Measurements from ENCODE around the gene WDR74. TPM values are rescaled to one million over a fixed set of nuclear protein-coding genes. Genes with fewer than 3 reads are reported as not detected.

WDR74 gene
- total and polyA plus RNA-seq, 9 of the 15 experiments (the other 6 are each of a cell fraction or from before 2014, with no cell fraction given) = 32.7 to 210 (median 114) TPM

GRCh38 chr11:62831520-62832335, 7.7 kb downstream of the WDR74 start, which contains the start of gene STX5 (continued):
- TF ChIP-seq USF1 (CRISPR knock-in tag; IDR thresholded peaks at IDR 0.05) (peak; percentile 90), ATF7 (IDR thresholded peaks at IDR 0.05) (peak; percentile 93), ZNF274 (IDR thresholded peaks at IDR 0.05; ENCODE audit: borderline replicate concordance, low read depth, low read length) (no peak), ZNF146 (CRISPR knock-in tag; IDR thresholded peaks at IDR 0.05; ENCODE audit: unreplicated experiment) (no peak), CAMTA2 (CRISPR knock-in tag; conservative IDR thresholded peaks at IDR 0.05) (no peak), GMEB1 (CRISPR knock-in tag; IDR thresholded peaks at IDR 0.05) (peak; percentile 19; the same call in 1 of the 2 replicates), ZNF449 (CRISPR knock-in tag; IDR thresholded peaks at IDR 0.05) (no peak), CHAMP1 (IDR thresholded peaks at IDR 0.05) (no peak), ZBTB26 (CRISPR knock-in tag; IDR thresholded peaks at IDR 0.05) (0 out of 2 replicates have a peak, but pooled peaks have one; percentile 55), TAF7 (tag; IDR thresholded peaks at IDR 0.05) (peak; percentile 92), ZNF212 (CRISPR knock-in tag; IDR thresholded peaks at IDR 0.05) (no peak), ZSCAN32 (CRISPR knock-in tag; IDR thresholded peaks at IDR 0.05) (no peak), TBL1XR1 (IDR thresholded peaks at IDR 0.05; ENCODE audit: low read length in 2 of 2) (0 out of 4 replicates have a peak, but pooled peaks have one; percentile 4 to 11), CHCHD3 (CRISPR knock-in tag; IDR thresholded peaks at IDR 0.05) (no peak), ARID4B (CRISPR knock-in tag; IDR thresholded peaks at IDR 0.05) (peak; percentile 10; the same call in 1 of the 2 replicates)

All from K562 (cell line).